GM19328 (cell line): ENCODE results near the gene VSTM2A.
"Not testable (repeated sequence)": the region's sequence is repeated elsewhere in the genome, so short reads cannot be mapped to it uniquely, and the experiment has no call there.

Experiments
- ATAC-seq: cut with Tn5 transposase; IDR thresholded peaks from one replicate; pipeline ENCODE4 v1.9.1; 2021; ENCODE audit warnings: mild to moderate bottlenecking, moderate library complexity; ENCODE audit not compliant: unreplicated experiment

Gene VSTM2A, protein sequence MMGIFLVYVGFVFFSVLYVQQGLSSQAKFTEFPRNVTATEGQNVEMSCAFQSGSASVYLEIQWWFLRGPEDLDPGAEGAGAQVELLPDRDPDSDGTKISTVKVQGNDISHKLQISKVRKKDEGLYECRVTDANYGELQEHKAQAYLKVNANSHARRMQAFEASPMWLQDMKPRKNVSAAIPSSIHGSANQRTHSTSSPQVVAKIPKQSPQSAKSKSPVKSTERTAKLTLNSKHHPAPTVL

DNA sequence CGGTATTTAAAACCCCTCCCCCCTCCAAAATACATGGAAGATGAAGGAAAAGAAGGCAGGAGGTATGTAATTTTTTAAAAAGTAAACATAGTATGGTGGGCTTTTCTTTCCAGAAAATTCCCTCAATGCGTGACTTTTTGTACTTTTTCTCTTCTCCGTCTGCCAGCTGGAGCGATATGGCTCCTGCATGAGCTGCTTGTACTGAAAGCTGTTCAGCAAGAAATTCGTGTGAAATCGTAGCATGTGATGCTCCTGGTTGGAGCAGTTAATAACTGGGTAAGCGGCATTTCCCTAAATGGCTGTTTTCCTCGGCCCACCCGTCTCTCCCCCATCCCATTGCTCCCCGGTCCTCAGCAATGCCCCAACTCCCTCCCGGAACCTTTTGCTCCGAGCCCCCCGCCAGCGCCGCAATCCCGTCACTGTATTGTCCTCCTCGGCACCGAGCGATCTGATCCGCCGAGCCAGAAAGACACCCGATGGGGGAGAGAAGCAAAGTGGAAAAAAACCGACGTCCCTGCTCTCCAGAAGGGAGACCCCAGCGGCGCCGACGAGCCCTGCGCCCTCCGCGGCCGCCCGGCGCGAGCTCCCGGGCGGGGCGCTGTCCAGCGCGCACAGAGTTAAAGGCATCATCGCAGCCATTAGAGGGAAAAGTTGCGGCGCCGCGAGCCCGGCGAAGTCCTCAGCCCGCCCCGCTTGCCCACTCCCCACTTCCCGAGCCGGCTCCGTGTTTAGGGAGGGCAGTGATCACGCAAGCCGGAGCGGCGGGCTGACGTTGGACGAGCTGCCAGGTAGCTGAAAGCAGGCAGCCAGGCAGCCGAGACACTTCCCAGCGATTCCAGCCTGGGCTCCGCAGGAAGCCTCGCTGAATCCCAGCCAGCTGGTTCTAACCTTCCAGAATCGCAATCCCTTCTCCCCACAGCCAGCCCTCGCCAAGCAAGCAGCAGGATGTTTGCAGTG lies at the start of gene VSTM2A:
VSTM2A (plus strand) TSS at position 707 of the 957 bp plus-strand sequence. CDS start 356 bp downstream, outside the sequence.
- no peak for ATAC-seq

DNA sequence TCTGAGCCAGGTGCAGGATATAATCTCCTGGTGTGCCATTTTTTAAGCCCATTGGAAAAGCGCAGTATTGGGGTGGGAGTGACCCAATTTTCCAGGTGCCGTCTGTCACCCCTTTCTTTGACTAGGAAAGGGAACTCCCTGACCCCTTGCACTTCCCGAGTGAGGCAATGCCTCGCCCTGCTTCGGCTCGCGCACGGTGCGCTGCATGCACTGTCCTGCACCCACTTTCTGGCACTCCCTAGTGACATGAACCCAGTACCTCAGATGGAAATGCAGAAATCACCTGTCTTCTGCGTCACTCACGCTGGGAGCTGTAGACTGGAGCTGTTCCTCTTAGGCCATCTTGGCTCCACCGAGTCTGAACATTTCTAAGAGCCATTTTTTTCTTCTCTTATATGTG lies 37.6 kb upstream of the VSTM2A start:
- not testable (repeated sequence) for ATAC-seq

DNA sequence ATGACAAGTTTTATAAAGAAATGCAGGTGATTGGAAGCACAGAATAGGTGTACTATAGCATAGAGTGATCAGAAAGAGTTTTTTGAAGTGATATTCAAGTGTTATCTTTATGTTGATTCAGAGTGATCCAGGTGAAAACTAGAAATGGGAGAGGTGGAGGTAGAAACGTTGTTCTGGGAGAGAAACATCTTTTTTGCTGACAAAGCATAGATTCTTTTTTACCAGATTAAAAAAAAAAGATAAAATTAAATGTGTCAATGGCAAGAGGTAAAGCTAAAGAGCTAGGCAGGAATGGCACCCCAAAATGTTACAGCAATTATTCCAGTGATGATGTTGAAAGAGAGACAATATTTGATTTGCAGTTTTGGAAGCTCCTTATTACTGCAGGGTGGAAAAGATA lies 12.6 kb upstream of the VSTM2A start:
- no peak for ATAC-seq

DNA sequence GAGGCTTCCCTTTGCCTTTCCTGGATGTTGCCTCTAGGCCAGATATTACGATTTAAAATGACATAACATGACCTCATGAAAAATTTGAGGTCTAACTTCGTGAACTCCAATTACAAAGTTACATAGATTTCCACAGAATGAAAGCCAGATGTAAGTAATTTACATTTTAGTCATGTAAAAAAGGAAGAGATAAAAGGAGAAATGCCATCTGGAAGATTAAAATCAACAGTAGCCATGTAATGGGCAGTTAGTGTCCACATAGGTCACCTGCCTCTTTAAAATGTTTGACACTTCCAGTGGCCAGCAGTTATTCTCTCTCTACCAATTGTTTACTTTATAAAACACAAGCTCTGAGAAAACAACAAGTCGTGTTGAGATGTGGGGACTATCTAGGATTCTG lies 4.1 kb upstream of the VSTM2A start:
- ATAC-seq = no peak

DNA sequence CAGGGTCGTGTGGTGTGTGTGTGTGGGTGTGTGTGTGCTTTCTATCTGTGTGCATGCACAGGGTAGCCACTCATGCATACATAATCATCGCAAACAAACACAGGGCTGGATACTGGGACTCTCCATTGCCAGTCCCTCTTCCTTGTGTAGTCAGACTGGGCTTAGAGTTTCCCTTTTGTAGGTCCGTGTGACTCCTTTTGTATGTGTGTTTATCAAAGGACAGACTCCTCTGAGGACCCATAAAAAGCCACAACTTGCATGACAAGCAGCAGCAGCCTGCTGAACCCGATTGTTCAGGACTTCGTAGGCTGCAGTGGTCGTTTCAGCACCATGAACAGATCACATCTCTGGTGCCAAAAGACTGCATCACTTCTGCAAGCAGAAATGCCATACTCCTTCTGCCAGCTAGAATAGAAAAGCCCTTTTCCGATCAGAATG lies 895 bp downstream of the VSTM2A start:
- no peak for ATAC-seq

DNA sequence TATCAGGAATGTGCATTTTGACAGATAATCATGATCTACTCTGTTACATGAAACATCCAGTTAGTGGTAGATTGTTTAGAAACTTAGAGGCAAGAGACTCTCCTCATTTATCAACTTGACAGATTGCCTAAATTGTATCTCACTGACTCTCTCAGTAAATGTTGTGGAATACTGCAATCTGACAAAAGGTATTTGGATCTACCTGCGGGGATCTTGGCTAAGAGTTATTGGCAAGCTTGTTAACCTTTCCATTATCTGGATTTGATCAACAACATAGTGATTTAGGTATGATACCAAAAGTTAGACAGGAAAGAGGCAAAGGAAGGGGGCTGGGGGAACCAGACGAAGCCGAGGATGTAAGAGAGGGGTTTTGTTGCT lies 2.0 kb downstream of the VSTM2A start:
- no peak for ATAC-seq

DNA sequence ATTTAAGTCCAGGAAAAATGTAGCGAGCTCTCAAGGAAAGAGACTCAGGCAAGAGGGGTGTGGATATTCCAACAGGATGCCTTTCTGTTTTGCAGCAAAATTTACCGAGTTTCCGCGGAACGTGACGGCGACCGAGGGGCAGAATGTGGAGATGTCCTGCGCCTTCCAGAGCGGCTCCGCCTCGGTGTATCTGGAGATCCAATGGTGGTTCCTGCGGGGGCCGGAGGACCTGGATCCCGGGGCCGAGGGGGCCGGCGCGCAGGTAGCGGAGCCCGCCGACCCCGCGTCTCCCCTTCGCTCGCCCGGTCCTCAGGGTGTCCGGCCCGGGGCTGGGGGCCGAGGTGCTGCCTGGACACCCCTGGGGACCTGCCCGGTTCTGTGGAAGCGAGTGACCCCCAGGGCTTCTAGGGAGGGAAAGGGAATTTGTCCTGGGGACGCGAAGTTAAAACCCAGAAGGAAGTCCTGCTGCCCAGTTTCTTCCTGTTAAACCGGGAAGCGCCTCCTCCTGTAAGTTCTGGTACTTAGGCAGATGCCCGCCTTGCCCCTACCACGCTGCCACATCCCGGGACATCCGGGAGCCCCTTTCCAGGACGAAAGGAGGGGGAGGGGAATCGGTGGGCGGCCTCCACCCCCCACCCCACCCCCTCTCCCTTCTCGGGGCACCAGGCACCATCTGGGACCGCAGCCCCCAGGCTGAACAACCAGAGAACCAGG lies 2.5 kb downstream of the VSTM2A start:
- ATAC-seq = no peak

DNA sequence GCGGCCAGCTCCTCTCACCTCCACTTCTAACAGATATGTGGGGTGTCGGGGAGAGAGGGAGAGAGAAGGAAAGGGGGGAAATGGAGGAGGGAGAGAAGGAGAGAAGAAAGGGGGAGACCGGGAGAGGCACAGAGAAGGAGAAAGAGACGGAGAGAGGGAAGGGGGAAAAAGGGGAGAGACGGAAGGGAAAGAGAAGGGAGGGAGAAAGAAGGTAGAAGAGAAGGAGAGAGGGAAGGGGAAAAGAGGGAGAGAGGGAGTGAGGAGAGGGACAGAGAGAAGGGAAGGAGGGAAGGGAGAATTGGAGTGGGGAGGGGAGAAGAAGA lies 3.0 kb downstream of the VSTM2A start:
- no peak for ATAC-seq

DNA sequence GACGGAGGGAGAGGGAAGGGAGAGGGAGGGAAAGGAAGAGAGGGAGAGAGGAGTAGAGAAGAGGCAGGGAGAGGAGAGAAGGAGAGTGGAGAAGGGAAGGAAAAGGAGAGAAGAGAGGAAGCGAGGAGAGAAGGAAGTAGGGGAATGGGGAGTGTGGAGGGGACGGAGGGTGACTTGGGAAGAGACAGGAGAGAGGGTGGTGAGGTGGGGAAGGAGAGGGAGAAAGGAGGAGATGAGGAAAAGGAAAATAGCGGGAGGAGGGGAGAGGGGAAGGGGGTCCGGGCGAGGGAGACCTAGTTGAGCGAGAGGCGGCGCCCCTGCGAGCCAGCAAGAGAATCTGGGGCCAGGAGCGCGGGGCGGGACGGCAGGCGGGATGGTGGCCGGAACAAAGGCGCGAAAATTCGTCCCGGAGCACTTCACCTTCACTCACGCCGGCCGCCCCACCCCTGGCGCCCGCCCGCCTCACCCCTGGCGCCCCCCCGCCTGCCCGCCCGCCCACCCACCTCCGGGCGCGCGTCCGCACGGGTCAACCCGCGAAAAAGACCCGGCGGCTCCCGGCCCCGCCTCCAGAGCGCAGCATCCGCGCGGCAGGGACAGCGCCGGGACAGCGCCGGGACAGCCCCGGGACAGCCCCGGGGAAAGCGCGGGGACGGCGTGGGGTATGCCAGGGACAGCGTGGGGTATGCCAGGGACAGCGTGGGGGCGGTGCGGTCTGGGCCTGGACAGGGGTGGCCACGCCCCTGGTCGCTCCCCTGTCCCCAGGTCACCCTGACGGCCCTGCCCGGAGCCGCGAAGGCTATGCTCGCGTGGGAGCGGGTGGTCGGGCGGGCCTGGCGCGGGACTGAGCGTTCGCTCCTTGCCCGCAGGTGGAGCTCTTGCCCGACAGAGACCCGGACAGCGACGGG lies 4.2 kb downstream of the VSTM2A start:
- no peak for ATAC-seq

DNA sequence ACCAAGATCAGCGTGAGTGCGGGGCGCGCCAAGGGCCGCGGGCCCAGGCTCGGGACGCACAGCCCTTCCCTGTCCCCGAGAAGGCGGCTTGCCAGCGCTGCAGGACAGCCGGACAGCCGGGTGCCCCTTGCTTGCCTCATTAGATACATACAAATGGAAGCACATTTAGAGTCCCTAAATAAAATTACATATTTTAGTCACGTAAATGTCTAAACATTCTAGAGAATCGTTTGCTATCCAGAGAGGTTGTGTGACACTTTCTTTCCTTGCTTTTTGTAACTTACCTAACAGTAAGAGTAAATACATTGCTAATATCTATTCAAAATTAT lies 4.8 kb downstream of the VSTM2A start:
- ATAC-seq = no peak

DNA sequence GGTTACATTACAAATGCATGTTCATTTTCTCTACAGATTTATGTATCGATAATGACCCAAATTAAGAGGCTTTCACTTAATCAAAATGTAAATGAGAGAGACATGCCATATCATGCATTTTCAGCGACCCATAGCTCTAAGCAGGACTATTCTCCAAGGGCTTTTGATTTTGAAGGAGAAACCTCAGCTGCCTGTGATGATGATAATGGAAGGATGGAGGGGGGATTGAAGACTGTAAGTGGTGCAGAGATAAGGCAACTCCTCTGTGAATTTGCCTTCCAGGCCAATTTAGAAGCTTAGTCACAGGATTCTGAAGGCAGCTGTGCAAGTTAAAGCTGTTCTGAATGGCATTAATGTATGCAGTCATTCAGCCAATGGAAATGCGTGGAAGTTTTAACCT lies 8.3 kb downstream of the VSTM2A start:
- no peak for ATAC-seq

DNA sequence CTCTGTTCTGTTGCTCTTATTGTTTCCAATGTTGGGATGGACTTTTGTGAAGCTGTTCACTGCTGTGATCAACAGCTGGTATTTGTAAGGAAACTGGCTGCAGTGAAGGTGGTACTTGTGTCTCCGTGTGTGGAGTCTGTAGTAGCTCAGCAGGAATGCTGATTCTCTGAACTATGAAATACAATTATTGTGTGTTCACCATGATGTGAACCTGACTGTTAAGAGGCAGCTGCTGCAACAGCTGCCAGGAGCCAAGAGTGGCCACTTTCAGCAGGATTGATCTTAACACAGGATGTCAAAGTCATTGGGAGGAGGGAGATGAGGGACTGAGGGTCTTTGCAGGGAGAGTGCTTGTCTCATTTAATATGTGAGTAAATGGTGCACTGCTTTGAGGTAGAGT lies 13.9 kb downstream of the VSTM2A start:
- ATAC-seq = no peak

DNA sequence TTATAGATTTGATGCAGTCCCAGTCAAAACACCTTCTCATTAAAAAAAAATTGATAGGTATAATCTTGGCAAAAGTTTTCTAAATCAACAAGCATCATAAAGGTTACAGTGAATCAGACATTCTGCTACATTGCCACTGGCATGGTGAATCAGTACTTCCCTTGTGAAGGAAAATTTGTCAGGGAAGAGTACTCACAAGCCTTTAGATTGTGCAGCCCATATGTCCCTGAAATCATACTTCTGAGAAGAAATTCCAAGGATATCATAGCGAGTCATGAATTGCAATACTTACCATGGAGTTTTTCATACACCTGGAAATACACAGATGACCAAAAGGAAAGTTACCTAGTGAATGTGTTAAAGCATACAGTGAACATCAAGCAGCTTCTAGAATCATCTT lies 17.2 kb downstream of the VSTM2A start:
- ATAC-seq = no peak

DNA sequence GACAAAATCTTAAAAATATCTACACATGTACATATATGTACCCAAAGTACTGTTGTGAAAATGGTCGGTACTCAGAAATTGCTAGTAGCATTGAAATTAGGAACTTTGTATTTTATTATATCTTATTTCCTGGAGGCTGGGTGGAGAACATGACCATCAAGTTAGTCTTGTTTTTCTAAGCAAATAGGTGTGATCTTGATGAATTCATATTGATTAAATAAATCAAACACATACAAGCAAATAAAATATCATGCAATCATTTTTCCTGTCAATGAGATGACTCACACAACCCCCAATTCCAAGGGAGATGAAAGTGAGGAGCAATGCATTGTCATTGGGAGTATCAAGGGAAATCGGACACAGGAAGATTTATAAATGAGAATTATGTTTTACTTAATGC lies 18.0 kb downstream of the VSTM2A start:
- no peak for ATAC-seq

DNA sequence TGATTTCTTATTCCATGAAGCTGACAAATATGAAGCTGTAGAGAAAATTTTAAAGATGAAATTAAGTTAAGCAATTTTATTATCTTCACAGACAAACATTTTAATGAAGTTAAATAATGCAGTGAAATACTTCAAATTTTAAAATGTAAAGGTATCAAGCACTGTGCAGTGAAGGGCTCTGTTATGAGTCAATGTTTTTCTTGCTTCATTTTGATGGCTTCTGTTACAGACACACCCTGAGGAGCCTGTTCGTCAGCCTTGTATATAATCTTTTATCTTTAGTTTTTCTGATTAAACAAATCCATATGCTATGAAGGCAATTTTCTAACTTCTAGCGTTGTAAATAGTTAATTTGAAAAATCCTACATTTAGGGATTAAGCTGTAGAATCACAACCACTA lies 18.5 kb downstream of the VSTM2A start:
- ATAC-seq = no peak

DNA sequence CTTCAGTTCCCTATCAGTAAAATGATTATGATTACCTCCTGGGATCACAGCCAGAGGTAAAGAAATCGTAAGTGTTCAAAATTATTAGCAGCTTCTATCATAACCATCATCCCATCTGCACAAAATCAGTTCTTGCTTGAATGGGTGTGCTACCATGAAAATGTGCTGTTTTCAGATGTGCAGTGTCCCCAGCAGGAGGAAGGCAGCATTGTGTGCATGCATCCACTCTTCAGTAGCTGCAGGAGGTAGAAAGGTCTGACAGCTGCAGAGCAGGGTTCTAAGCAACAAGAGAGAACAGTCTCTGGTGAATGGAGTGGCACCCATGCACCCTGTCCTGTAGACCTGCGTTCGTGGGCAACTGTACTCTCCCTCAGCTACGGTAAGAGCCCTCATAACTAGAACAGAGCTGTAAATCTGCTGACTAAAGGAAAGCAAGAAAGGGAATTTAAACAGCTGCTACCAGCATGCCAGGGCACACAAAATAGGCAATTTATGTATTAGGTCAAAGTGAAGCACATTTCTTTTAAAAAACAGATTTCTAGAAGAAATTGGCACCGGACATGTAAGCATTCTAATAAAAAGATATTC lies 21.2 kb downstream of the VSTM2A start:
- ATAC-seq = no peak

DNA sequence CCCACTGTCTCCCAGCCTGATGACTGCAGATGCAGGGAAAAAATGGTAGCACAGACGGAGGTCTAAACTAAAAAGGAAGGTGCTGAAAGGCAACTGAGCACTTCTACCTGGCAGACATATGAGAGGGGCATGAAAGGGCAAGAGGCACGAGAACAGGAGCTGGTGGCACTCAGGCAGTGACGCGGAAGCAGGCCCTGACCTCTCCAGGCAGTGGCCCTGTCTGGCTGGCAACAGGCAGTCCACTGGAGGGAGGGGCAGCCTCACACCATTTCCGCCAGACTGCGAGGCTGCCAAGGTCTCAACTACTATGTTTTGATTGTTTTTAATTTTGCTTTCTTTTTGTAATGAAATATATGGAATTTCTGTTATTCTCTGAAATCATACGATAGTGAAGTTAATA lies 23.3 kb downstream of the VSTM2A start:
- no peak for ATAC-seq

DNA sequence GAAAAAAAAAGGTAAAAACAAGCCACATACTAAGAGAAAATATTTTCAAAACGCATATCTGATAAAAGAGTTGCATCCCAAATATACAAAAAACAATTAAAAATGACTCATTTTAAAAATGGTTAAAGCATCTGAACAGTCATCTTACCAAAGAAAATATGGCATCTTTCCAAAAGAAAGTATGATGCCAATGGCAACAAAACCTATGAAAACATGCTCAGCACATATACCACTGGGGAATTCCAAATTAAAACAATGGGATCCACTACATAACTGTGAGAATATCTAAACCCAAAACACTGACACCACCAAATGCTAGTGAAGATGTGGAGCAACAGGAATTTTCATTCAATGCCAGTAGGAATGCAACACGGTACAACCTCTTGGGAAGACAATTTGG lies 39.3 kb downstream of the VSTM2A start:
- ATAC-seq = no peak

DNA sequence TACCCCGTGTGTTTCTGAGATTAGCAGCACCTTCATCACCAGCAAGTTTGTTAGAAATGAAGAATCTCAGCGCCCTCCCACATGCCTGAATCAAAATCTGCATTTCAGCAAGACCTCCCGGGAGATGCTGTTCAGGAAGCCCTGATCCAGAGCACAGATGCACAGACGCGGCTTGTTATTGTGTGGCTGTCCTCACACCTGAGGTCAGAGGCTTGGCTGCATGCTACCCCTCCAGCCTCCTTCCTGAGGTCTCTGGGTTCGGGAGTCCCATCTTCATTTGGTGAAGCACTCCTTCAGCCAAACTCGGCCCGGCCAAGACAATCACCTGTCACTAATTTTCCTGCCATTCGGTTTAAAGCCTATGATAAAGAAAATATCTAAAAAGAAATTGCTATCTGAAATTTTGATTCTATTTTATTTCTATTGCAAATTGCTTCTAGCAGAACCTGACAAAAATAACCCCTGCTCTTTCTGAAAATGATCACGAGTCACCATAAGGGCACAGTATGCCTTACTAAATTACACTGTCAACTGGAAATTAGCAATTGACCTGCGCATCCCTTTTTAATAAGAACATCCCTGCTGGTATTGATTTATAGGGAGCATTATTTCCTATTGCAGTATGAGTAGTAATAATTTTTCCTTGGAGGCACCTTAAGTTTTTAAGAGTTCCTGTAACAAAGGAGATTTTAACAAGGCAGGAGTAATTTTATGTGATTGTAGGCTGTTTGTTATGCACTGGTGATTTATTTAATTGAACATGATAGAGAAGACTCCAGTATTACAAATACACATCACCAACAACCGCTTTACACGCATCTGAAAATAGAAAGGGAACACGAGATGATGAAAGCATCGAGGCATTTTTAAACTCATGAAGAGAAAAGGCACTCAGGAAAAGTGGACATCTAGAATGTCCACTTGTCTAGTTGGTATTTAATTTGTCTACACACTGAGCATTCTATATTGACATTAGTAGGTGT lies 49.5 kb downstream of the VSTM2A start:
- no peak for ATAC-seq
